ENCODE data around the gene KIAA1191. TPM values are rescaled to one million over a fixed set of nuclear protein-coding genes. Genes with fewer than 3 reads are reported as not detected.

The KIAA1191 gene
- polyA plus RNA-seq, 4 donors: 78.6 to 162 (median 142) TPM

GRCh38 chr5:176366232-176366894 lies 4.8 kb upstream of the KIAA1191 start:
- no peak for DNase-seq (ENCODE audit: low read depth in 4 of 4, low spot score in 3 of 4)

DNA sequence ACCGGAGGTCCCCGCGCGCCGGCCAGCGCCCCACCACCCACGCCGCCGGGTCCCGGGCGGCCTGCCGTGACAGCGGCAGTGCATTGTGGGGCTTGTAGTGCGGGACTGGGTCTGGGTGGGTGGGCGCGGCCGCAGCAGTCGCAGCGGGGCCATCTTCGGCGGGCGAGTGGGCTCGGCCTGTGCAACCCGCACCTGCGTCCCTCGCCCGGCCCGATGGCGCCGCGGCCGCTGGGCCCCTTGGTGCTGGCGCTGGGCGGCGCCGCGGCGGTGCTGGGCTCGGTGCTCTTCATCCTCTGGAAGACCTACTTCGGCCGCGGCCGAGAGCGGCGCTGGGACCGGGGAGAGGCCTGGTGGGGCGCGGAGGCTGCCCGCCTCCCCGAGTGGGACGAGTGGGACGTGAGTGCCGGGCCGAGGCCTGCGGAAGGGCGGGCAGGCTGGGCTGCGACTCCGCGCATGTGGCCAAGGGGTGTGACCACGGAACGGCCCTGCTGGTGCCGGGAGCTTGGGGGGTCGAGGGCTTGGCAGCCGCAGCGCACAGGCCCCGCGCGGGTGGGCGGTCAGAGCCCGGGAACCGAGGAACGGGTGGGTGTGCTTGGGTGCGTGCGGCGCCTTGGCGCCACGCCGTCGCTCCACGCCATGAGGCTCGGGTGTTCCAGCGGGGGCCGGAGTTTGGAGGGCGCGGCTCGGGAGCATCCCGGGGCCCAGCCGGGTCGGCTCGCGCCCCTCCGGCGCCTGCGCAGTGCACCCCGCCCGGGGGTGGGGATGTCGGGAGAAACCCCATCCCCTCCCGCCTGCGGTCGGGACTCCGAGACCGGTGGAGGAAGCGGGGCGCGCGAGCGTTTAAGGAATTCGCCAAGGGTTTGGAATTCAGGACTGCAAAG lies 4.0 kb upstream of the KIAA1191 start, which contains the start of gene ARL10:
Gene ARL10, plus strand, starts transcription at position 137 of the 881 bp plus-strand sequence. Its CDS starts 77 bp downstream, at position 214.
- peak in 1 of 4 donors; percentile 18 for DNase-seq (ENCODE audit: low read depth in 4 of 4, low spot score in 3 of 4)

DNA sequence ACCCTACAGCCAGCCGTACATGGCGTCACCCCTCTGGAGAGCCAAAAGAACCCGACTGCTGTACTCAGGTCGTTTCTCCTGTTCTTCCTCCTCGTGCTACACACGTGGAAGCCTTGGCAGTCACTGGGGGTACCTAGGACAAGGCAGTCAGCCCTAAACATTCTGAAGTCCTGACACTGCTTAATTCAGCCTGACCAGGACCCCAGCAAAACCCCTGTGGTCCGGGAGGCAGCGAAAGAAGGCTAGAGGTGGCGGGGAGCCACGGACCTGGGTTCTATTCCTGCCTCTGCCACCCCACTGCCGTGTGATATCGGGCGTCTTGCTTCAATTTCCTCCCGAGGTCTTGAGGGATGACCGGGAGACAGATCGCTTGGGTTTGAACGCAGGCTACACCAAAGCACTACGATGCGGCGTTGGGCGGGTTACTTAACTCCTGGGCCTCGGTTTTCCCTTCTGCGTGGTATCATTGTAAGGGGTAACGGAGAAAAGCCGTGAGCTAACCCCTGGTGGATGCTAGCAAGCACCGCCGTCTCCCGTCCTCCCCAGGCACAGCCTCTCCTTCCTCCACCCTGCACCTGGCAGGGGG lies 3.3 kb upstream of the KIAA1191 start:
- DNase-seq (ENCODE audit: low read depth in 4 of 4, low spot score in 3 of 4): no peak

DNA sequence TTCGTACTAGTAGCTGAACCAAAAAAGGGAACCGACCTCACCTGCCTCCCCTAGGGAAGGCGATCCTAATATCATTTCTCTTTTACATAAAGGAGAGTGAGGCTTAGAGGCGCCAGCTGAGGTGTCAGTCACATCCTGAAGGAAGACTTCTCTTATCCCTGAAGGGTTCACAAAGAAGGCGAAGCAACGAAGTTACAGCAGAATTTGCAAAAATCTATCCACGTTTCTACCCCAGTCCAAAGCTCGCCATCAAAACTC lies 598 bp upstream of the KIAA1191 start:
- DNase-seq (ENCODE audit: low read depth in 4 of 4, low spot score in 3 of 4): no peak

DNA sequence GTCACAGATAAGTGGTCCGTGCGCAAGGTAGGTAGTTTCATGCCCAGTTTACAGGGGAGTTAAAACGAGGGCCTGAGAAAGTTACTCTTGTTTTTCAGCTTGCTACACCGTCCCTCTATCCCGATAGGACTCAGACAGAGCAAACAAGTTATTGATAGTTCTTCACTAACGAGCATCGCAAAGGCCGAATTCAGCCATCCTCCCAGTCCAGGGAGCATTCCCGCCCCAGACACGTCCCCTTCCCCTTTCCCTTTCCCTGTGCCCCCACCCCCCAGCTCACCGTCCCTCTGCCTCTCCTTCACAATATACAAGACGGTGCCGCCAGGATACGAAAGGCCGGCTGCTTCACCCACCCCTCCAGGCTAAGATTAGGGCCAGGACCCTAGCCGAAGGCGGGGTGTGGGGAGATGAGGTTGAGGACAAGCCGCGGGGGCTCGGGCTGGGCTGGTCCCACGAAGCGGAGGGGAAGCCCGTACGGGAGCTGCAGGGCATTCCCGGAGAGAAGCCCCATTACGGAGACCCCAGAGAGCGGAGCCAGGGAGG lies 599 bp downstream of the KIAA1191 start:
- peak in 1 of 4 donors; percentile 12 for DNase-seq (ENCODE audit: low read depth in 4 of 4, low spot score in 3 of 4)

- DNase-seq (ENCODE audit: low read depth in 4 of 4, low spot score in 3 of 4): no peak
Observed at GRCh38 chr5:176359658-176360057, 1.9 kb downstream of the KIAA1191 start.

GRCh38 chr5:176356179-176356566 lies 5.4 kb downstream of the KIAA1191 start:
- DNase-seq (ENCODE audit: low read depth in 4 of 4, low spot score in 3 of 4): no peak

GRCh38 chr5:176355400-176356178 lies 6.0 kb downstream of the KIAA1191 start:
- DNase-seq (ENCODE audit: low read depth in 4 of 4, low spot score in 3 of 4): no peak

- DNase-seq (ENCODE audit: low read depth in 4 of 4, low spot score in 3 of 4): no peak
Observed at GRCh38 chr5:176353533-176353932, 8.0 kb downstream of the KIAA1191 start.

DNA sequence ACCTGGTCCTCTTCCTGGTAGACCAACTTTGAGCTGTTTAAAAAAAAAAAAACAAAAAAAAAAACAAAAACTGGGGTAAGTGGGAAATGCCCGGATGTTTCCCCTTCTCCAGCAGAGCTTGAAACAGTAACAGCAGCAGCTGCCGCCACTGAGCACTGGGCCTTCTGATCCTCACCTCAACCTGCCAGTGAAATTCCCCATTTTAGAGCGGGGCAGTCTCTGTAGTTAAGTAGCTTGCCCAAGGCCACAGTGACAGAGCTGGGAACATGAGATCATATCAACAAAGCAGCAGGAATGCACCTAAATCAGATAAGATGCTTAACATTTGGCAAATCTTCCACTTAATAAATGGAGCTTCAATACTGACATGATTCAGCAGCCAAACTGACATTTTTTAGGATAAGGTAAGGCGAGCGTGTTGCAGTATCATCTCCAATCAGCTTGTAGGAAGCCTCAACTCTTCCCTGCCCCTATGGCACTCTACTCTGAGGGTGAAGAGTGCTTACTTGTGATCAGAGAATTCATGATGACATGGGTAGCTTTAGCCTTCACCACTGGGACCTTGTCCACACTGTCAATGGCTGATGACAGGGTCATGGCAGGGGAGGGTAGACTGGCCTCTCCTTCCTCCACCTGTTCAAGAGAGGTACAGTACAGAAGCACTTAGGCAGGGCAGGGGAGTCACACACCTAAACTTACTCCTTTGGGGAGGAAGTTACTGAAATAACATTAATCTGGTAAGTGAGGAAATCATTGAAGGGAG lies 9.3 kb downstream of the KIAA1191 start:
- no peak for DNase-seq (ENCODE audit: low read depth in 4 of 4, low spot score in 3 of 4)

DNA sequence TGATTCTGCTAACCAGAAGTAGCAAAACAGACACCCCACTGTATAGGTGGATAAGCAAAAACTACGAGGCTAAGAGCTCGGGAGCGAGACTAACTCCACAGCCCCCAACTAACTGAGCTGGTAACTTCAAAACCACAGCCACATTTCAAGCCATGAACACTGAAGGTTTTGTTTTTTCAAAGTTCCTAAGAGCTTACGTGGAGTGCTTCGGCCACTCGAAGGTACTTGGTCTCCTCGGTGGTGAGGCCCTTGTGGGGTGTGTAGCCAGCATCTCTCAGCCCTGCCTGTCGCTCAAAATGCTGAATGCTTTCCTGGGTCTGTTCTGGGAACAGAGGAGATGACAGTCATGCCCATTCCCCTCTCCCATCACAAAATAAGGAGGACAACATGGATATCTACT lies 11.1 kb downstream of the KIAA1191 start:
- DNase-seq (ENCODE audit: low read depth in 4 of 4, low spot score in 3 of 4): no peak

DNA sequence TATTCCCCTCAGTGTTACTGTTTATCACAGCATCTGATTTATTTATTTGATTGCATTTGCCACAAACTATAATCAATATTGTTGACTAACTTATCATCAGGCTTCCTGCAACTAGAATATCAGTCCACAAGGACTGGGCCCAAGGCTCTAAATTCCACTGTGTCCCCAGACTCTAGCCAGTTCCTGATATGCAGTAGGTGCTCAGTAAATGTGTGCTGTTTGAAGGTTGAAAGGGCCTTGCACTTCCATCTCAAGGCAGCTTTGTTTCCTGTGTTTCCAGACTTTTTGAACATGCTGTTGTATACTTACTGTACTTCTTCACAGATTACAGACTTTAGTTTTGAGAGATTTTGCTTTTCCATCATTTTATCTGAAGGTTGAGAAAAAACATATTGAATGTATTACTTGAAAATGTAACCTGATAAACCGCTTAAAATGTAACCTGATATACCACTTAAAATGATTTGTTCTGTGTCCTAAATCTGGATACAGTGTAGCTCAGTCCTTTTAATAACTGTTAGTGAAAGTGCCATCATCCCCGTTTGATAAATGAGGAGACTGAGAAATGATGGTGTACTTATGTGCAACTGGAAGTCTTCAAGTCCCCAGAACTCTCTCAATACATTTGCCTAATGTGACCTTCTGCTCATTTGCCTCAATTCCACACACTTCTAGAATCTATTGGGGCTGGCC lies 18.7 kb downstream of the KIAA1191 start:
- no peak for DNase-seq (ENCODE audit: low read depth in 4 of 4, low spot score in 3 of 4)

- DNase-seq (ENCODE audit: low read depth in 4 of 4, low spot score in 3 of 4): no peak
Observed at GRCh38 chr5:176342158-176342483, 19.4 kb downstream of the KIAA1191 start.

DNA sequence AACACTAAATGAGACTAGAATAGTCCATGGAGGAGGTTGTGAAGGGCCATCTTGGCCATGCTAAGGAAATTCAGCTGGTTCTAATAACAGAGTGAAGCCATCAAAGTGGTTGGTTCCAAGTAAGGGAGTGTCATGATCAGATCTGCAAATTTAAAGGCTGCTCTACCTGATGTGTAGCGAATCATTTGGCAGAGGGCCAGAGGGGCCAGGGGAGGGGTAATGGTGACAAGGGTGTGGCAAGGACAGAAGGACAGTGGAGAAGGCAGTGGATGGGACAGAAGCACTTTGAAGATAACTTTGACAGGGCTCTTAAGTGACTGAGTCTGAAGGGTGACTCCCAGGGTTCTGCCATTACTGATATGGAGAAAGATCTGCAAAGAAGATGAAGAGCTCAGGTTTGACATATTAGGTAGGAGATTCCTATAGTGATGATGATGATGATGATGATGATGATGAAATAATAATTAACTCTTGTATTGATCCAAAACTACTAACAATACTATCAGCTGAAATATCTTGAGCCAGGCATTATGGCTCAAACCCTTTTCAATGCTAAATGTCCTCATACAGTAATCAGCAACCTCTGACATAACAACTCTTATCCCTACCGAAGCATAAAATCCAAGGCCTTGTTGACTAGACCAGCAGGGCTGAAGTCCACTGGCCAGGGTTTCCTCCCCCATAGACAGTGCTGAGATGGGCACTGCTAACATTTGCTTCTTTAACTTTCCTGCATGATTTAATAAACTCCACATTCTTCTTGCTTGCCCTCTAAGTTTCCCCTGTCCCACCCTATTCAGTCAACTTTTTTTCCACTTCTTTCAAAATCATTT lies 20.0 kb downstream of the KIAA1191 start:
- DNase-seq (ENCODE audit: low read depth in 4 of 4, low spot score in 3 of 4): no peak

- no peak for DNase-seq (ENCODE audit: low read depth in 4 of 4, low spot score in 3 of 4)
Observed at GRCh38 chr5:176339304-176339703, 22.3 kb downstream of the KIAA1191 start.

GRCh38 chr5:176337913-176338312 lies 23.7 kb downstream of the KIAA1191 start:
- DNase-seq (ENCODE audit: low read depth in 4 of 4, low spot score in 3 of 4): no peak

DNA sequence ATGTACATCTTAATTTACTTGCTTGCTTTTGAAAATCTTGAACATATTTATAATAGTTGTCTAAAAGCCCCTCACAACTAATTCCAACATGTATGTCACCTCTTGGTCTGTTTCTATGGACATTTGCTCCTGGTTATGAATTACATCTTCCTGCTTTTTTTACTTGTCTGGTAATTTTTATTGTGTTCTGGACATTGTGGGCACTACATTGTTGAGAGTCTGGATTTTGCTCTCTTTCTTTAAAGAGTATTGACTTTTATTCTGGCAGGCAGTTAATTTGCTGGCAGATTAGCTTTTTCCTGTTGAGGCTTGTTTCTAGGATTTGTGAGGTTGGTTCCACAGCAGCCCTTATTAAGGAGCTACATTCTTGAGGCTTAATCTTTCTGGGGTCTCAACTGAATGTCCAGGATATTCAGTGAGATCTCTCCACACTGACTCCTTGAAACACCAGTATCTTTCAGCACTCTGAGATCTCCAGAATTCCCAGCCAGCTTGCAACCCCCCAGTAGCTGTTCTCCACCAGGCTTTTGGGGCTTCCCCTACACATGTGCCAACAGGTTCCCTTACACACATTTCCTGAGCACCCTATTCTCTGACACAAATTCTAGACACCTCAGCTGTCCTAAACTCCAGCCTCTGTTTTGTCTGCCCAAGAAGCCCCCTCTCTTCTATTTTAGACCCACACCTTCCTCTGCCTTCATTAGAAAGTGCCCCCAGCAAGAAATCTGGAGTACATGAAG lies 27.4 kb downstream of the KIAA1191 start:
- no peak for DNase-seq (ENCODE audit: low read depth in 4 of 4, low spot score in 3 of 4)

DNA sequence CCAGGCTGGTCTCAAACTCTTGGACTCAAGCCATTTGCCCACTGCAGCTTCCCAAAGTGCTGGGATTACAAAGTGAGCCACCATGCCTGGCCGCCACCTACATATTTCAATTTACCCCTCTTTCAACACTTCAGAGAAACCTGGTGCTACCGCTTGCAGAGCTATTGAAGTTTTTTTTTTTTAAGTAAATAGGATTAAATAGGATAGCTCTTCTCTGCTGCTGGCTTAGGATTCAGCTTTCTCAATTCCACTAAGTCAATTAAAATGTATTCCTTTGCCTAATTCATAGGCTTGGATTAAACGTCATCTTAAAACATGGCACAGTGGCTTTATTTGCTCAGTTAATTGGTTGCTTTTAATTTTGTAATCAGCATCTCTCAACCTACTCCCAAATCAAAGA lies 41.0 kb downstream of the KIAA1191 start:
- DNase-seq (ENCODE audit: low read depth in 4 of 4, low spot score in 3 of 4): no peak

Measured in left renal pelvis (tissue), 4 donors.